Astrocyte (in vitro differentiated cells and primary cell): ENCODE data around the gene AGPAT4.

ENCODE experiments used
- CTCF ChIP-seq: IDR thresholded peaks from 2 replicates; pipeline ENCODE4 v1.5.1; 2011; ENCODE audit warnings: low read depth, mild to moderate bottlenecking, inconsistent platforms, low read length, moderate library complexity; ENCODE audit not compliant: insufficient read depth
- EZH2 ChIP-seq: IDR thresholded peaks from 2 replicates; pipeline ENCODE4 v1.6.1; 2012; ENCODE audit warnings: mild to moderate bottlenecking, low read length, inconsistent platforms; ENCODE audit not compliant: insufficient read depth

DNA sequence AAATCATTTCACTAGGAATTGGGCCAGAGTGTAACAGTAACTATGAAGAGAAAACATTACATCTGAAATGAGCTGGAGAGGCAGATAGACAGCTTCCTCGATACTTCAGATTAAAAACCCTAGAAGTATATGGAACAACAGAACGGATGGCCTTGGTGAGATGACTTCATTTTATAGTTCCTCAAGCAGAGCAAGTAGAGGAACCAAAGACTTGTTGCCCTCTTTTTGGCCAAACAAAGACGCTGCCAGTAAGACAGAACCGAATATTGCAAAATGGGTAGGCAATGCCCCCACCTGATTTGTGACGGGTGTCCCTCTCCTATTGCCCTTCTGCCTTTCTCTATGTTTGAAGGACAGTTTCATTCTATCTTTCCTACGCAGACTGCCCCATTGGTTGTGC, 53.5 kb downstream of the AGPAT4 start:
- TF ChIP-seq CTCF: no peak
- no peak for TF ChIP-seq EZH2
